Measurements from ENCODE around the gene TFF3.

The TFF3 gene

GRCh38 chr21:42346441-42346840 lies 31.2 kb upstream of the TFF3 start:
- DNase-seq: no peak

DNA sequence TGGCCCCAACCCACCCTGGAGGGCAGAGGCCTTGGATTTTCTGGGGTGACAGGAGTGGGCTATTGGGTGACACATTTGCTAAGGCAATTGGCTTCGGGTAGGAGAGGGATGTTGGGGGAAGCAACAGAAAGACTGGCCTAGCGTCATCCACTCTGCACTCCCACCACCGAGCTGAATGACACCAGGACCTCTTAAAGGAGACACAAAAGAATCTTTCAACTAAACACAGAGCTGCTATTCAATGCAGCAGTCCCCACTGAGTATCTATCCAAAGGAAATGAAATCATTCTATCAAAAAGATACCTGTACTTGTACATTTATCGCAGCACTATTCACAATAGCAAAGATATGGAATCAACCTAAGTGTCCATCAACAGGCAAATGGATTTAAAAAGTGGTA lies 29.4 kb upstream of the TFF3 start:
- DNase-seq: no peak

- DNase-seq: no peak
Observed at GRCh38 chr21:42343963-42344510, 28.8 kb upstream of the TFF3 start.

DNA sequence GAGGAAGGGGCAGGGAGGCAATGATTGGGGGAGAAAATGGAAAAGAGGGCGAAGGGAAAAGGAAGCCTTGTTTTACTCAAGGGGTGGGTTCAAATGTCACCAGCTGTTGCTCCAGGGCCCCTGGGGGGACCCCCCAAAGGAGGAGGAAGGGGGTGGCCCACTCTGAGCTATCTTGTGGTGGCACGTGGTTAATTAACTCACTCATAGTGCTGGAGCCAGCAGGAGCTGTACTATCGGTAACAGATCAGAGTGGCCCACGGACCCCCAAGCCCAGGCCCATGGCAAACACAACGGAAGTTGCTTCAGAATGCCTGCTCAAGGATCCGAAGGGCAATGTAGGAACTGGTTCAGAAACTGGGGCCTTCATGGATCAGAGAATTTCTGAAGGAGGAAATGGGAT lies 28.3 kb upstream of the TFF3 start:
- no peak for DNase-seq

DNA sequence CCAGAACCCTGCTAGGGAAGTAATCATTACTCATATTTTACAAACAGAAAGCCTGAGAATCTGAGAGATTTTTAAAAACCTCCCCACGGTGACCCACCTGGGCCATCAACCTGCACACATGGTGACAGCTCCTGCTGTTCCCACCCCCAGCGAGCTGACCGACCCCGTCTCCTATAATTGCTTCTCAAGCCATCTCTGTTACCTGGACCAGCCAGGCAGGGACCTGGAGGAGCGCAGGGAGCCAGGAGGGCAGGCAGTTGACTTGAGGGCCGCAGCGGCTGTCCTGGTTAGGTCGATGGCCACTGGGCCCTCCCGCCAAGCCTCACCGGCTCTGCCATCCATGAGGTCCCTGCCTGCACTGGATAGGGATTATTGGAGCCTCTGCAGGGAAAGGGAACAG lies 27.9 kb upstream of the TFF3 start:
- no peak for DNase-seq

DNA sequence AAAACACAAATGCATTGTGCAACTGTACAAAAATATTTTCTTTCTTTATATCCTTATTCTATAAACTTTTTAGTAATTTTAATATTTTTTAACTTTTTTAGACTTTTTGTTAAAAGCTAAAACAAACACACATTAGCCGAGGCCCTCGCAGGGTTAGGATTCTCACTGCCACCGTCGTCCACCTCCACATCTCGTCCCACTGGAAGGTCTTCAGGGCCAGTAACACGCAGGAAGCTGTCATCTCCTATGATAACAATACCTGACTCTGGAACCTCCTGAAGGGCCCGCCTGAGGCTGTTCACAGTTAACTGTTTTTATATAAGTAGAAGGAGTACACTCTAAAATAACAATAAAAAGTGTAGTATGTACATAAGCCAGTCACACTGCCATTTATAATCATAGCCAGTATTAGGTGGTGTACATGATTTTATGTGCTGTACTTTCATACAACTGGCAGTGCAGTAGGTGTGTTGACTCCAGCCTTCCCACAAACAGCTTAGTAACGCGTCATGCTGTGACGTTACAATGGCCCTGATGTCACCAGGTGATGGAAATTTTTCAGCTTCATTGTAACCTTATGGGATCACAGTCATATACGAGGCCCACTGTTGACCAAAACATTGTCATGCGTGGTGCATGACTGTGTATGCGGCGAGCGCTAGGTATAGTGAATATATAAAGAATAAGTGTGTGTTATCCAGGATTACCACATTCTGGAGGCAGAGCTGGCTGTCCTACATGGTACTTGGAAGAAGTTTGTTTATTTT lies 26.8 kb upstream of the TFF3 start:
- no peak for DNase-seq

DNA sequence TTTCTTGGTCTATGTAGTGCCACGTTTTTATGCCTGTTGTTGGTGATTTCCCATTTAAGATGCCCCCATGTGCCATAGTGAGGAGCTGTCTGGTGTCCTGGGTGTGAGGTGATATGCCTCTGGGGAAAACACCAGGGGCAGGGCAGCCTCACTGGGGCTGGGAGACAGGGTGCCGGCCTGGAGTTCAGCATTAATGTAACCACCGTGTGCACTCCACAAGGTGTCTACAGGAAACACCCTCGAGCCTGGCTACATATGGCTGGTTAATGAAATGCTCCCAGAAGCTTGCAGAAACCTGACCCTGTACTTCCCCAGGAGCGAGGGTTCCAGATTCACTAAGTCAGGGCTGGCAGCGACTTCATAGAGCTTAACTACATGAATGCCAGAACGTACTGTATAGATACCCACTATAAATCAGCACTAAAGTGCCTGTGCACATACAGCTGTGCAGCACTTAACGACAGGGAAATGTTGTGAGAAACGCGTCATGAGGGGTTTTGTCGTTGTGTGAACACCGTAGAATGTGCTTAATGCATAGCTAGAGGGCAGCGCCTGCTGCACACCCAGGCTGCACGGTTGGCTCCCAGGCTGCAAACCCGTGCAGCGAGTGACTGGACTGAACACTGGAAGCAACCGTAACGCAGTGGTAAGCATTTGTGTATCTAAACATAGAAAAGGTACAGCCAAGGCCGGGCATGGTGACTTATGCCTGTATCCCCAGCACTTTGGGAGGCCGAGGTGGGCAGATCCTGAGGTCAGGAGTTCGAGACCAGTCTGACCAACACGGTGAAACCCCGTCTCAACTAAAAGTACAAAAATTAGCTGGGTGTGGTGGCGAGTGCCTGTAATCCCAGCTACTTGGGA lies 25.2 kb upstream of the TFF3 start:
- DNase-seq: no peak

DNA sequence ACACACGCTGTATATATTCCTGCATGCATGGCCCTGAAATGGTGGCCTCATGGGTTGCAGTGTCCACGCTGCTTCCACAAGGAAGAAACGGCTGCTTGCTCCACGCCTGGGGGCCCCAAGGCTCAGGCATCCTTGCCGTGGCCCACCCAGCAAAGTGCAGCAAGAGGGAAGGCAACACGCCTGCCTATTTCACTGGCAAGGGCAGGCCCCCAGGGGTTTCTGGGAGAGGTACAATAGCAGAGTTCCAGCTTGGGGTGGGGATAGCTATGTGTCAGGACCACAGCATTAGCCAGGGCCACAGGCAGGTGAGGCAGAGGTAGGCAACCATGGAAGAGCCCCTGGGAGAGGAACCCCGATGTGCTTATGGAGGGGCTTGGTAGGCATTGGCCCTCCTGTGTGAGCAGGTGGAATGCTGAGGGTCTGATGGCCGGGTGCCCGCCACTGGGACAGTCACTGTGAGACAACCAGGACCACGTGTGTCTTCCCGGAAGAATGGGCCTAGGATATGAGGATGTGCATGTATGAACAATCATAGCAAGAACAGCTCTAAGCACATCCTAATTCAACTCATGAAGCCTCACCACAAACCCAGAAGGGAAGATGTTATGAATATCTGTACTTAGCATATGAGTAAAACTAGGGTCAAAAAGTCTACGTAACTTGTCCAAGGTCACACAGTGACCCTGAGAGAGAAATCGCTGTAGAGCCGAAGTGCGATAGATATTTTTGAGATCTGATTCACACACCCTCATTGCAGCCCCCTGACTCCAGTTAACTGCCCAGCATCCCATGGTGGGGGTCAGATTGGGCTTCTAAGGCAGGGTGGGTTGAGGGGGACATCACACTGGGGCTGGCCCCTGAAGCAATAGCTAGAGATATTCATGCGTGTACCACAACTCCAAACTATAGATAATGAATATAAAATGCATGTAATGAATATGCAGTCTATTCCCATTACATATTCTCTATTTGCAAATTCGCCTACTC lies 23.8 kb upstream of the TFF3 start:
- no peak for DNase-seq

GRCh38 chr21:42337830-42338728 lies 22.9 kb upstream of the TFF3 start:
- peak; percentile 15 for DNase-seq

- no peak for DNase-seq
Observed at GRCh38 chr21:42337276-42337675, 22.1 kb upstream of the TFF3 start.

- no peak for DNase-seq
Observed at GRCh38 chr21:42336054-42336453, 20.8 kb upstream of the TFF3 start.

DNA sequence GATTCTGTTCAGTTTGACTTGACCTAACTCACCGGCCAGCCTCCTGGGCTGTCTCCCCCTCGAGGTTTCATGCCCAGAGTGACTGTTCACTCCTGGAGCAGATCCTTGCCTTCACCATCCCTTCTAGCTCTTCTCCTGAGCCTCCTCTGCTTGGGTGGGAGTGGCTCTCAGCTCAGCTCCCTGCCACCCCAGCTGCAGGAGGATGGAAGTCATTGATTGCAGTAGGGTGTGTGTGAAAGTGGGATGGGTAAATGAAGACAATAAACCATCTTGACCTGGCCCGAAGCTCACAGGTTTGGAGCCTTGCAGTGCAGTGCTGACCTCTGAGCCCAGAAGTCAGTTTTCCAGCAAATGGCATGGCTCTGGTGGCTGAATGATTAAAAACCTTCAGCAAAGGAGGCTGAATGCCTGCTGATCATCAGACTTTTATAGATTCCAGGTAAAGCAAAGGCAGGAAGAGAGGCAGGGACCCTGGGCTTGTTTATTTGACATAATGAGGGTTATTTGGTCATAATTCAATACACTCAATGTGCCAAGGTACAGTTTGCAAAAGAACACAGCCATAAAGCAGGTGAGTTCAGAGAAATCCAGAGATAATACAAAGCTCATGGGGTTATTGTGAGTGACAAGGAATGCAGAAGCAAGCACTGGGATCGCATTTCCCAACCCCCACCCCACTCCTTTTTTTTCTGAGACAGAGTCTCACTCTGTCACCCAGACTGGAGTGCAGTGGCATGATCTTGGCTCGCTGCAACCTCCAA lies 17.5 kb upstream of the TFF3 start:
- DNase-seq: no peak

- DNase-seq: no peak
Observed at GRCh38 chr21:42331660-42332059, 16.5 kb upstream of the TFF3 start.

- no peak for DNase-seq
Observed at GRCh38 chr21:42330380-42331371, 15.5 kb upstream of the TFF3 start.

GRCh38 chr21:42324896-42325295 lies 9.7 kb upstream of the TFF3 start:
- DNase-seq: no peak

DNA sequence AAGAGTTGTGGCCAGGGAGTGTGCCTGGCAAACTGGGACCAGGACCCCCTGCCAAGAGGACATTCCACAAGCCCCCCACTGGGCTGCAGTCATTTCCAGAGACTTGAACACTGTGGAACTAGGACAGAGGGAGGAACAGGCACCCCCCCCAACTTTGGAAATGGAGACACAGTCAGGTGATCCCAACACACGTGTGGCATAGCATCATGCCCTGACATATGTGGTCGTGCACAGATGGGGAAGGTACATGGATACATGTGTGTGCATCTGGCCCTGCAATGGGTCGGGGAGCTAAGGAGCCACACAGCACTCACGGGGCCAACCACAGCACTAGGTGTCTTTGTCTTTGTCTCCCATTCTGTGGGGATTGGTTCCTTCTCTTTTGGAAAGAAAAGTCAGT lies 6.6 kb upstream of the TFF3 start:
- DNase-seq: no peak

- no peak for DNase-seq
Observed at GRCh38 chr21:42321231-42321630, 6.0 kb upstream of the TFF3 start.

GRCh38 chr21:42320791-42321190 lies 5.6 kb upstream of the TFF3 start:
- DNase-seq: no peak

DNA sequence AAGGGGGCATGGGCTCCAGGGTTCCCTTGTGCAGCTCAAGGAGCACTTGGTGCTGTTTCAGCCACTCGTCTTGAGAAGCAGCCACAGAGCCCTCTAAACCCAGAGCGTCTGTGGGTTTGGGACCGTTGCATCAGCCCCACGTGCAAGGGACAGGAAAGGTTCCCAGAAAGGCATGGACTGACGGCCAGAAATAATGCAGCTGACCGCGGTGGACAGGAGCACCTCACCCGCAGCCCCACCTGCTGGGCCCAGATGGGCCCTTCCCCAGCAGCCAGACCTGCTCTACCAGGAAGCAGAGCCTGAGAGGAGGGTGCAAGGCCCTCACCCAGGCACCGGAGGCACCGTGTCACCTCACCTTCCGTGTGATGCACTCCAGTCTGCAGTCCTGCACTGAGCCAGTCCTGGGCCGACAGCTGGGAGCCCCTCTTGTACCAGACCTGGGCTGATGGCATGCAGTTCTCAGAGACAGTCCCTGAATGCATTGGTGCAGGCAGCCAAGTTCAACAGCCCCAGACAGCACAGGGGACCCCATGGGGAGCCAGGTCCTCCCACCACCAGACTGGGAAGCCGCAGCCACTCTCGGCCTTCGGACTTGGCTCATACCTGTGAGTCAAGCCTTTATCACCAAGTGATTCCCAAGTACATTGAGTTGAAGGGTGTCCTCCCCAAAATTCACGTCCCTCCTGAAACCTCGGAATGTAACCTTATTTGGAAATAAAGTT lies 4.8 kb upstream of the TFF3 start:
- DNase-seq: no peak
